ENCODE data around the gene MINPP1. TPM values are rescaled to one million over a fixed set of nuclear protein-coding genes. Genes with fewer than 3 reads are reported as not detected.

Gene MINPP1
- total and polyA plus RNA-seq, 2 experiments from 2014 or later = 45.7 to 45.8 TPM

DNA sequence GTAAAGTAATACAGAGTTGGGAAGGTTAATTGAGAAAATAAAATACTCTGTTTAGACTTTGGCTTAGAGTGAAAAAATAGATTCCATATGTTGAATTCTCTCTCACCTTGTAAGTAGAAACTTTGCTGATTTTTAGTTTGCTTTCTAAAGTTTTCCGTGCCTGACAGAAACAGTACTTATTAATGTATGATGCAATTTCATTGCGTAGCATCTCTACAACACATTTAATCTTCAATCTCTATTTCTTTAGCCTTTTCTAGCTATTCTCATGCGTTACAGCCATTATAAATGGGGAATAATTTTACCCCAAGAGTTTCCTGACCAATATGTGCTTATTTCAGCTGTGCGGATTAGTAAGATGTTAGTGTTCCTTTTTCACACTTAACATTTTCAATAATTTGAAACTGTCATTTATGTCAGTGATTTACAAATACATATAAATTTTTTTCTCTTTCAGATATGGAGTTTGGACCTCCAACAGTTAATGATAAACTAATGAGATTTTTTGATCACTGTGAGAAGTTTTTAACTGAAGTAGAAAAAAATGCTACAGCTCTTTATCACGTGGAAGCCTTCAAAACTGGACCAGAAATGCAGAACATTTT lies 3.3 kb downstream of the MINPP1 start:
- no peak overlapping the region for H3K9ac ChIP-seq
- H3K27ac ChIP-seq = no peak overlapping the region
- TF ChIP-seq EZH2phosphoT487 (IDR thresholded peaks at IDR 0.05; ENCODE audit: insufficient read depth, low read depth) (no peak), EZH2 (IDR thresholded peaks at IDR 0.05; ENCODE audit: insufficient read depth, poor library complexity, severe bottlenecking) (no peak)
- peaks cover 59% of the 10 kb centered on the region for H3K79me2 ChIP-seq (ENCODE audit: insufficient read depth)
- H3K4me1 ChIP-seq (ENCODE audit: insufficient read depth) = peaks cover 21% of the 10 kb centered on the region
- peaks cover 18% of the 10 kb centered on the region for H3K36me3 ChIP-seq (ENCODE audit: low read depth)
- peak overlapping the region; percentile 88; the same call in 1 of the 2 replicates for H3K4me3 ChIP-seq
- H3K4me2 ChIP-seq (ENCODE audit: unreplicated experiment) = peak overlapping the region; percentile 96
- no peaks in the 10 kb centered on the region for H3K9me3 ChIP-seq (ENCODE audit: low read depth)
- no peaks in the 10 kb centered on the region for H3K9me2 ChIP-seq (ENCODE audit: insufficient read depth)
- no peak for DNase-seq
- in situ Hi-C loops (cut with MboI) = loop anchor here (25.0 kb wide), 1 partner anchor 296 kb away; no protein-coding TSS in a partner anchor
- H3F3A ChIP-seq (ENCODE audit: insufficient read depth) = peaks cover 13% of the 10 kb centered on the region
- no peaks in the 10 kb centered on the region for H3K27me3 ChIP-seq (replicated peaks; ENCODE audit: insufficient read depth)
- H2AFZ ChIP-seq = no peak overlapping the region
- WGBS, 2 experiments (ENCODE audit: low coverage in 1 of 2, low lambda C conversion rate in 2 of 2, missing lambda C conversion rate in 2 of 2) = 95% methylated on average over 5 of the region's 5 CpGs
- 0 out of 2 replicates have a peak, but pooled peaks cover 4% of the 10 kb centered on the region for H4K20me1 ChIP-seq (ENCODE audit: insufficient read depth)

DNA sequence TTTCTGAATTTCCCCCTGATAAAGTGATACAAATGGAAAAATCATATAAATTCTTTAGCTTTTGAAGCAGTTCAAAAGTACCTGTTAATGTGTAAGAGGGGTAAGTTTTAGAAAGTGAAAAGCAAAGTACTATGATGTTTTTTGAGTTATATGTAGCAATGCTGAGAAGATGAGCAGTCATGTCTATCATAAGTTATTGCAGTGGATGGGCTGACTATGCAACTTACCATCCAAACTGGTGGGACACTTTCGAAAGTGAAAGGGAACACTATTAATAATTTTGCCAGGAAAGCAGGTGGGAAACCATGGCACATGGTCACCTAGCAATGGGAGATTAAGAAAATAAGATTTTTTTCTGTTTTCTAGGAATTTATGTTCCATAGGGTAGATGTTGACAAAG lies 4.1 kb downstream of the MINPP1 start:
- no peak overlapping the region for H3K4me3 ChIP-seq
- H3K4me2 ChIP-seq (ENCODE audit: unreplicated experiment) = no peak overlapping the region
- peaks cover 5% of the 10 kb centered on the region for H3F3A ChIP-seq (ENCODE audit: insufficient read depth)
- 91 to 92% methylated on average over 1 of the region's 1 CpG for WGBS, 2 experiments (ENCODE audit: low coverage in 1 of 2, low lambda C conversion rate in 2 of 2, missing lambda C conversion rate in 2 of 2)
- no peaks in the 10 kb centered on the region for H3K9me2 ChIP-seq (ENCODE audit: insufficient read depth)
- 0 out of 2 replicates have a peak, but pooled peaks cover 4% of the 10 kb centered on the region for H4K20me1 ChIP-seq (ENCODE audit: insufficient read depth)
- no peak overlapping the region for H3K27ac ChIP-seq
- H3K4me1 ChIP-seq (ENCODE audit: insufficient read depth) = peaks cover 21% of the 10 kb centered on the region
- H2AFZ ChIP-seq = no peak overlapping the region
- peaks cover 25% of the 10 kb centered on the region for H3K36me3 ChIP-seq (ENCODE audit: low read depth)
- DNase-seq = no peak
- H3K9me3 ChIP-seq (ENCODE audit: low read depth) = no peaks in the 10 kb centered on the region
- peaks cover 54% of the 10 kb centered on the region for H3K79me2 ChIP-seq (ENCODE audit: insufficient read depth)
- no peaks in the 10 kb centered on the region for H3K27me3 ChIP-seq (replicated peaks; ENCODE audit: insufficient read depth)
- in situ Hi-C loops (cut with MboI) = loop anchor here (25.0 kb wide), 1 partner anchor 297 kb away; no protein-coding TSS in a partner anchor
- no peak for TF ChIP-seq EZH2phosphoT487 (IDR thresholded peaks at IDR 0.05; ENCODE audit: insufficient read depth, low read depth)
- TF ChIP-seq EZH2 (IDR thresholded peaks at IDR 0.05; ENCODE audit: insufficient read depth, poor library complexity, severe bottlenecking) = no peak
- H3K9ac ChIP-seq = no peak overlapping the region

DNA sequence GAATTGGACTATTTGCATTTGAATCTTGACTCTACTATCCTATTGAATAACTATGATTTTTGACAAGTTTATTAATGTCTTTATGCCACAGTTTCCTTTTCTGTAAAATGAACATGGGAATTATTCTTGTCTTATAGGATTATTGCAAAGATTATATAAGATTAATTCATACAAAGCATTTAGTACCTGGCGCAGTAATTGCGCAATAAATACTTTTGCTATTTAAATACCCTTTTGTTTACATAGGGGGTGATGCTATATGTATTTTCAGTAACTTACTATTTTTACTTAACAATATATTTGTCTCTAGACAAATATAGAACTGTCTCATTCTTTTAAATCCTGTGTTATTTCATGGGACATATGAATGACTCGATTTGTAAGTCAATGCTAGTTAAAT lies 5.3 kb downstream of the MINPP1 start:
- no peaks in the 10 kb centered on the region for H3K9me2 ChIP-seq (ENCODE audit: insufficient read depth)
- H3K36me3 ChIP-seq (ENCODE audit: low read depth) = peaks cover 35% of the 10 kb centered on the region
- H4K20me1 ChIP-seq (ENCODE audit: insufficient read depth) = 0 out of 2 replicates have a peak, but pooled peaks cover 4% of the 10 kb centered on the region
- in situ Hi-C loops (cut with MboI) = loop anchor here (25.0 kb wide), 1 partner anchor 298 kb away; no protein-coding TSS in a partner anchor
- no peak overlapping the region for H3K27ac ChIP-seq
- H2AFZ ChIP-seq = no peak overlapping the region
- no peak overlapping the region for H3K4me2 ChIP-seq (ENCODE audit: unreplicated experiment)
- no peaks in the 10 kb centered on the region for H3F3A ChIP-seq (ENCODE audit: insufficient read depth)
- peaks cover 21% of the 10 kb centered on the region for H3K4me1 ChIP-seq (ENCODE audit: insufficient read depth)
- H3K4me3 ChIP-seq = no peak overlapping the region
- no peak overlapping the region for H3K9ac ChIP-seq
- WGBS, 2 experiments (ENCODE audit: low coverage in 1 of 2, low lambda C conversion rate in 2 of 2, missing lambda C conversion rate in 2 of 2) = 95 to 98% methylated on average over 3 of the region's 3 CpGs
- DNase-seq = no peak
- no peaks in the 10 kb centered on the region for H3K9me3 ChIP-seq (ENCODE audit: low read depth)
- TF ChIP-seq EZH2 (IDR thresholded peaks at IDR 0.05; ENCODE audit: insufficient read depth, poor library complexity, severe bottlenecking) (no peak), EZH2phosphoT487 (IDR thresholded peaks at IDR 0.05; ENCODE audit: insufficient read depth, low read depth) (no peak)
- H3K79me2 ChIP-seq (ENCODE audit: insufficient read depth) = peaks cover 54% of the 10 kb centered on the region
- no peaks in the 10 kb centered on the region for H3K27me3 ChIP-seq (replicated peaks; ENCODE audit: insufficient read depth)

DNA sequence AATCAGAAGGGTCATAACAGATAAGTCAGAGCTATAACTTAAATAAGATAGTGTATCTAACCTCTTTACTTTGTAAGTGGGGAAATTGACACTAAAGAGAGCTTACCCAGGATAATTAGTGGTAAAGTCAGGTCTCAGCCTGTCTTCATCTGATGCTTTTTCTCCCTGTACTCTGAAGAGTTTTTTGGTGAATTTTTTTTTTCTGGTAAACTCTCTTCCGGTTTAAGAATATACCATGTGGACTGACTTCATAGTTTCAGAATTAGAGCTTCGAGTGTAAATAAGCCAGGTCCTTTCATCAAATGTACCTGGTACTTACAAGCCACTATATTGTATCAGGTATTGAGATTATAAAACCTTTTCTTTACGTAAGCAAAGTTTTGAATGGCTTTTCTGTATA lies 6.8 kb downstream of the MINPP1 start:
- Histone ChIP-seq H3F3A (ENCODE audit: insufficient read depth) (no peaks in the 10 kb centered on the region), H3K4me3 (no peak overlapping the region), H3K9me3 (ENCODE audit: low read depth) (no peaks in the 10 kb centered on the region), H3K36me3 (ENCODE audit: low read depth) (peaks cover 37% of the 10 kb centered on the region), H3K9ac (no peak overlapping the region), H3K4me2 (ENCODE audit: unreplicated experiment) (no peak overlapping the region), H3K9me2 (ENCODE audit: insufficient read depth) (no peaks in the 10 kb centered on the region), H3K4me1 (ENCODE audit: insufficient read depth) (peaks cover 15% of the 10 kb centered on the region), H3K27ac (no peak overlapping the region), H3K27me3 (replicated peaks; ENCODE audit: insufficient read depth) (no peaks in the 10 kb centered on the region), H4K20me1 (ENCODE audit: insufficient read depth) (no peaks in the 10 kb centered on the region), H2AFZ (no peak overlapping the region), H3K79me2 (ENCODE audit: insufficient read depth) (peaks cover 42% of the 10 kb centered on the region)
- WGBS, 2 experiments (ENCODE audit: low coverage in 1 of 2, low lambda C conversion rate in 2 of 2, missing lambda C conversion rate in 2 of 2) = 95 to 99% methylated on average over 3 of the region's 3 CpGs
- in situ Hi-C loops (cut with MboI) = loop anchor here (25.0 kb wide), 1 partner anchor 299 kb away; no protein-coding TSS in a partner anchor
- TF ChIP-seq EZH2 (IDR thresholded peaks at IDR 0.05; ENCODE audit: insufficient read depth, poor library complexity, severe bottlenecking) = no peak
- no peak for TF ChIP-seq EZH2phosphoT487 (IDR thresholded peaks at IDR 0.05; ENCODE audit: insufficient read depth, low read depth)
- no peak for DNase-seq

Data from GM23248 (cell line).